Dendritic cell treated with granulocyte-macrophage colony-stimulating factor and Interleukin-4, amounts not matched to agents 40 ng/mL and 50 ng/mL, for 4 days (primary cell): Measurements from ENCODE around the gene CPNE2.

ENCODE experiments used
- H3K27ac Mint-ChIP-seq: one replicate; pipeline ENCODE4 v1.8.0; 2022; ENCODE audit warnings: mild to moderate bottlenecking, mixed read lengths
- H3K27me3 Mint-ChIP-seq: one replicate; pipeline ENCODE4 v1.8.0; 2022; ENCODE audit warnings: mild to moderate bottlenecking, mixed read lengths
- H3K36me3 Mint-ChIP-seq: one replicate; pipeline ENCODE4 v1.8.0; 2022; ENCODE audit warnings: low read depth, mixed read lengths
- H3K4me1 Mint-ChIP-seq: one replicate; pipeline ENCODE4 v1.8.0; 2022; ENCODE audit warnings: low read depth, mixed read lengths
- H3K4me3 Mint-ChIP-seq: one replicate; pipeline ENCODE4 v1.8.0; 2022; ENCODE audit warnings: mild to moderate bottlenecking, moderate library complexity, mixed read lengths
- H3K9me3 Mint-ChIP-seq: one replicate; pipeline ENCODE4 v1.8.0; 2022; ENCODE audit warnings: mixed read lengths
- intact Hi-C: fragments of 100-400 bp; cut with micrococcal nuclease; formaldehyde crosslinking; loops from one replicate; pipeline ENCODE4 v1.15.0; 2022

Gene CPNE2

DNA sequence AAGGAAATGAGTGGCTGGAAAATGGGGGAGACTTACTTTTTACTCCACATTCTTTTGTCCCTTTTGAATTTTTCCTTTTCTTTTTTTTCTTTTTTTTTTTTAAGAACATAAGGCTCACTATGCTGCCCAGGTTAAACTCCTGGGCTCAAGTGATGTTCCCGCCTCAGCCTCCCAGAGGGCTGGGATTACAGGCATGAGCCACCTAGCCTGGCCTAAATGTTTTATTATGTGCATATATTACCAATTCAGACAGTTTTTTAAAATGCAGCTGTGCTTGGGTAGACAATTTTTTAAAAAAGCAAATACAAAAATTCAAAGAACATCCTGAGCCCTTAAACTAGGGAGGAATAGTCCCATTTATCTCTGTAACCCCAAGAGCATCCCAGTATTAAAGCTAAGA lies 65.2 kb downstream of the CPNE2 start:
- Mint-ChIP-seq H3K9me3 (no peaks in the 10 kb centered on the region), H3K27ac (no peak overlapping the region), H3K4me3 (no peak overlapping the region), H3K27me3 (no peaks in the 10 kb centered on the region), H3K36me3 (peaks cover 97% of the 10 kb centered on the region), H3K4me1 (no peaks in the 10 kb centered on the region)
- intact Hi-C loops: no loop called here

DNA sequence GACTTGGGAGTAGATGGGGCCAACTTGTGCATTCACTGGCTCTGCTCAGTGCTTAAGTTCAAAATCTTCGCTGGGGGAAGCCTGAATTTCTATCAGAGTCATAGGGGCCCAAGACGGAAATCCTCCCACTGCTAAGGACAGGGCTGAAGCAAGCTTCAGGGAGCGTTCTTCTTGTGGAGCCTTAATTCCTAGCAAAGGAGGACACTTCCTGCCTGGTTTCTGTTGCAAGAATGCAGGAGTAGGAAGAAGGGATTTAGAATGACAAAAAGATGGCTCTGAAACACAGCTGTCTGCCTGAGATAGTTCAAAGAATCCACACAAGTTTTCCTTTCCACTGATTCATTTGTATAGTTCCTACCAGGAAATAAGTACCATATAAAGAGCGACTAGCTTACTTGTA lies 67.1 kb downstream of the CPNE2 start:
- no peaks in the 10 kb centered on the region for H3K4me1 Mint-ChIP-seq
- H3K27me3 Mint-ChIP-seq: no peaks in the 10 kb centered on the region
- H3K9me3 Mint-ChIP-seq: no peaks in the 10 kb centered on the region
- no peak overlapping the region for H3K4me3 Mint-ChIP-seq
- intact Hi-C loops: no loop called here
- no peak overlapping the region for H3K27ac Mint-ChIP-seq
- peaks cover 97% of the 10 kb centered on the region for H3K36me3 Mint-ChIP-seq

DNA sequence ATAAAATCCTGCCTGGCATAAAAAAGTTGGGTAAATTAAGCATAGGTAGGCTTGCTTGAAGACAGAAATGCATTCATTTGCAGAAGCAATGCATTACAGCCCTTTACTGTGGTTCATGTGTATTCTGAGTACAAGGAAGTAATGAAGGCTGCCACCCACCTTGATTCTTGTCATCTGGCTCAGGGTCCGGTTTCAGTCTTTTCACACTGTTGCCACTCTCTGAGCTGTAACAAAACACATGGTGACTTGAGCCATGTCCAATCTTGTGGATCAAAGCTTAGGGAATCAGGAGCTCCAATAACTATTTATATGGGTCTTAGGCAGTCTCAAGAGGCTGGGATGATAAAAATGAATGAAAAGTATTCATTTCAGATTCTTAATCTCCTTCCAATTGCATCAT lies 71.5 kb downstream of the CPNE2 start:
- Mint-ChIP-seq H3K9me3 (no peaks in the 10 kb centered on the region), H3K27me3 (no peaks in the 10 kb centered on the region), H3K4me3 (no peak overlapping the region), H3K36me3 (peaks cover 83% of the 10 kb centered on the region), H3K27ac (no peak overlapping the region), H3K4me1 (peaks cover 22% of the 10 kb centered on the region)
- intact Hi-C loops: loop anchor here (10.0 kb wide), 1 partner anchor 199 kb away; the partner anchor contains the start of gene CETP

DNA sequence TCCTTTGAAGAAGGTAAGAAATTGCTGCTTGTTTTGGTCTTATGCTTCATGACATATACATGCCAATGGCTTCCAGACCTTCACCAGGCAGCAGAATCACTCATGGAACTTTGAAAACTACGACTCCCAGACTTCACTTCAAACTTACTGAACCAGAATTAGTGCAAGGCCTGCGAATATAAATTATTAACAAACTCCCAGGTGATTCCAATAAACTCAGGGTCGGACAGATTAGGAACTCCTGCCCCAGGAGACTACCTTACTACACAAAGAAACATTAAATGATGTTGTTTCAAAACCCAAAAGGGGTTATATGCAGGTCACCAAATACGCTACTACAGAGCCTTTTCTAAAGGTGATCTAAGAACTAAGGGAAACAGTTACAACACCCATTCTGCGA lies 73.1 kb downstream of the CPNE2 start:
- Mint-ChIP-seq H3K27me3 (no peaks in the 10 kb centered on the region), H3K9me3 (no peaks in the 10 kb centered on the region), H3K4me1 (peaks cover 22% of the 10 kb centered on the region), H3K36me3 (peaks cover 86% of the 10 kb centered on the region), H3K4me3 (no peak overlapping the region), H3K27ac (no peak overlapping the region)
- intact Hi-C loops: loop anchor here (10.0 kb wide), 1 partner anchor 201 kb away; the partner anchor contains the start of gene CETP

DNA sequence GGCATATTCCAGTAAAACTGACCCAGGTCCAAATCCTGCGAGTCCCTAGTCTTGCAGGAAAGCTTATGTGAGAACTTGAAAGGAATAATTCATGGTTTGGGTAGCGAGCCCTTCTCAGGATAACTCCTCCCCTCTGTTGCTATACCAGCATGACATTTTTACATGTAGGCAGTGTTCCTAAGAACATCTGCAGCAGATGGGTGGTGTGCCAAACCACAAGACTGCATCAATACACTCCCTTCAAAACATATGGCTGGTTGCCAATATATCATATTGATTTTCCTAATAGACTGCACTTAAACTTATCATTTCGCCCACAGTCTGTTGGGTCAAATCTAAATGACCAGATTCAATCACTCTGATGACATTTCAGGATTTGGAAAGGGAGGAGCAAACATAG lies 73.6 kb downstream of the CPNE2 start:
- no peaks in the 10 kb centered on the region for H3K27me3 Mint-ChIP-seq
- H3K9me3 Mint-ChIP-seq: no peaks in the 10 kb centered on the region
- H3K4me1 Mint-ChIP-seq: peaks cover 22% of the 10 kb centered on the region
- intact Hi-C loops: loop anchor here (10.0 kb wide), 1 partner anchor 201 kb away; the partner anchor contains the start of gene CETP
- H3K27ac Mint-ChIP-seq: peak overlapping the region; percentile 60
- peaks cover 86% of the 10 kb centered on the region for H3K36me3 Mint-ChIP-seq
- no peak overlapping the region for H3K4me3 Mint-ChIP-seq

DNA sequence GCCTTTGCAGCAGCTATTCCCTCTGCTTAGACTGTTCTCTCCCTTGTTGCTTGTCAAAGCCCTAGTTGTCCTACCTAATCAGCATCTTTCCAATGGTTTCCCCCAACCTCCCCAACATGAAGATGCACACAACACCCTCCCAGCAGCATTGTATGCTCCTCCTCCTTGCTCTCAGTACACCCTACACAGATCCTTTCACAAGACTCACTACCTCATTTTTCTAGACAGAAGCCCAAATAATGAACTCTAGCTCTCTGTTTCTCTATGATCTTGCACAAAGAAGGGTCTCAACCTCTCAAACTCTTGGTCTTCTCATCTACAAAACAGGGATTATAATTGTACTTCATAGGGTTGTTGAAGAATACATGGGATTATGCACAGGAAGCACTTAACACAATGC lies 74.1 kb downstream of the CPNE2 start:
- H3K27me3 Mint-ChIP-seq: no peaks in the 10 kb centered on the region
- peaks cover 22% of the 10 kb centered on the region for H3K4me1 Mint-ChIP-seq
- H3K27ac Mint-ChIP-seq: peak overlapping the region; percentile 60
- H3K9me3 Mint-ChIP-seq: no peaks in the 10 kb centered on the region
- intact Hi-C loops: loop anchor here (10.0 kb wide), 1 partner anchor 202 kb away; the partner anchor contains the start of gene CETP
- no peak overlapping the region for H3K4me3 Mint-ChIP-seq
- peaks cover 86% of the 10 kb centered on the region for H3K36me3 Mint-ChIP-seq

DNA sequence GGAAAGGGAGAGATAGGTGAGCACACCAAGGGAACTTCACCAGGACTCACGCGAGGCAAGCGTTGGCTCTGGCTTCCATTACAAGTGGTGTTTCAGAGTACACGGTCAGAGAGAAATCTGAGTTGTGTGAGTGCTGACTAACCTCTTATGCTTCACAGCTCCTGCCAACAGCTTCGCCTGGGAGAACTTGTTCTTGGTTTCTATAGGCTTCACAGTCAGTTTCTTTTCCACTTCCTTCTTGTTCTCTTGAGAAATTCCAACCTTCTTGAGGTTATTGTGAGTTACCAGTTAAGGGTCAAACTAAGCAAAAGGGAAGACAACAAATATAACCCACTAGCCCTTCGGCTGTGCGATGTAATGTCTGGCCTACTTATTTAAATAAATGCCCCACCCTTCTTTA lies 74.6 kb downstream of the CPNE2 start:
- intact Hi-C loops: loop anchor here (10.0 kb wide), 1 partner anchor 202 kb away; the partner anchor contains the start of gene CETP
- Mint-ChIP-seq H3K4me3 (no peak overlapping the region), H3K27ac (peak overlapping the region; percentile 60), H3K36me3 (peaks cover 86% of the 10 kb centered on the region), H3K9me3 (no peaks in the 10 kb centered on the region), H3K27me3 (no peaks in the 10 kb centered on the region), H3K4me1 (peaks cover 22% of the 10 kb centered on the region)

DNA sequence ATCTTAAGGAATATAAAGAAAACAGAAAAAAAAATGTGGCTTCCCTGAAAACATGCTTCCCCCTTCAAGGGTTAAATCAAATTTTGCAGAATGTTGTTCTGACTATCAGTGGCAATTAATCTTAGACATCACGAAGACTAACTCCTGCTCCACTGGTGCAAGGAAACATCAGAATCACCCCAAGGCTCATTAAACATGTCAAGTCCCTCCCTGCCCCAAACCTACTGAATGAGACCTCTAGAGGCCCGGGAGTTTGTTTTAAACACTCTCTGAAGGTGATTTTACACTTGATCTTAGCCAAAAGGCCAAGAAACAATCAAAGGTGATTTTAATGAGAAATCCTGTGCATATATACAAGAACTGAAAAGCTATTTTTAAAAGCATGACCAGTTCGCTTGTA lies 75.2 kb downstream of the CPNE2 start:
- H3K27ac Mint-ChIP-seq: no peak overlapping the region
- H3K9me3 Mint-ChIP-seq: no peaks in the 10 kb centered on the region
- intact Hi-C loops: loop anchor here (10.0 kb wide), 1 partner anchor 203 kb away; the partner anchor contains the start of gene CETP
- H3K4me3 Mint-ChIP-seq: no peak overlapping the region
- peaks cover 86% of the 10 kb centered on the region for H3K36me3 Mint-ChIP-seq
- H3K4me1 Mint-ChIP-seq: peaks cover 22% of the 10 kb centered on the region
- H3K27me3 Mint-ChIP-seq: no peaks in the 10 kb centered on the region

DNA sequence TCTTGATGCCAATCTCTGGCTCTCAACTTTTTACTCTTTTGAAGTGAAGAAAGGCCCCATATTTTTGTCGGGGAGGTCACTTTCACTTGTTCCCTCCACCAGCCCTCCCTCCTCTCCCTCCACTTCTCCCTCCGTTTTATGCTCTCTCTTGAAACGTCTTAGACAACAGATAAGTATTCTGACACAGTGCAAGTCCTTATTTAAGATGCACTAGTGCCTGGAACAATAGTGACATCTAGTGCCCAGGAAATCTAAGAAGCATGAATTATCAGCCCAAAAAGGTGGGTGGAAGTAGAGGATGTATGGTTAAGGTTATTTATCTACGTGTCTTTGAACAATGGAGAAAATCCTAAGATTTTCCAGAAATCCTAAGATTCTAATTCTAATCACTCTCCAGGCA lies 75.6 kb downstream of the CPNE2 start:
- Mint-ChIP-seq H3K27me3 (no peaks in the 10 kb centered on the region), H3K9me3 (no peaks in the 10 kb centered on the region), H3K4me1 (peaks cover 24% of the 10 kb centered on the region), H3K4me3 (no peak overlapping the region), H3K27ac (no peak overlapping the region), H3K36me3 (peaks cover 86% of the 10 kb centered on the region)
- intact Hi-C loops: loop anchor here (1.0 to 10.0 kb wide), 2 partner anchors 84 to 203 kb away; partner anchors contain the start of gene CETP

DNA sequence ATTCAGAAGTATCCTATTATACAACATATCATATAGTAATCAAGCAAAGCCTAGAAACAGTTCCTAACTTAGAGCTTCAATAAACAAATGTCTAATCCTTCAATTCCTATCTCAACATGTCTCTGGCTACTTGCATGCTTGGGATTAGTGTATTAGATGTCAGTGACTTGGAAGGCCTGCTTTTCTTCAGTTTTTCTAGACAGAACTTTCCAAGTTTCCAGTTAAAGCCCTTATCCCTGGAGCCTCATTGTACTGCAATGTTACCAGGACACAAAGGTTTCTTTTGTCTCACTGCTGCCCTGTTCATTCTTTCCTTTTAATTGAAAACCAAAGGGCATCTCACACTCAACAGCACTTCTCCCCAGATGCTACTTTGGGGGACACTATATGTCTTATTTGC lies 76.9 kb downstream of the CPNE2 start:
- Mint-ChIP-seq H3K9me3 (no peaks in the 10 kb centered on the region), H3K4me1 (peaks cover 26% of the 10 kb centered on the region), H3K36me3 (peaks cover 86% of the 10 kb centered on the region), H3K27ac (no peak overlapping the region), H3K4me3 (no peak overlapping the region), H3K27me3 (no peaks in the 10 kb centered on the region)
- intact Hi-C loops: loop anchor here (10.0 kb wide), 1 partner anchor 205 kb away; the partner anchor contains the start of gene CETP

DNA sequence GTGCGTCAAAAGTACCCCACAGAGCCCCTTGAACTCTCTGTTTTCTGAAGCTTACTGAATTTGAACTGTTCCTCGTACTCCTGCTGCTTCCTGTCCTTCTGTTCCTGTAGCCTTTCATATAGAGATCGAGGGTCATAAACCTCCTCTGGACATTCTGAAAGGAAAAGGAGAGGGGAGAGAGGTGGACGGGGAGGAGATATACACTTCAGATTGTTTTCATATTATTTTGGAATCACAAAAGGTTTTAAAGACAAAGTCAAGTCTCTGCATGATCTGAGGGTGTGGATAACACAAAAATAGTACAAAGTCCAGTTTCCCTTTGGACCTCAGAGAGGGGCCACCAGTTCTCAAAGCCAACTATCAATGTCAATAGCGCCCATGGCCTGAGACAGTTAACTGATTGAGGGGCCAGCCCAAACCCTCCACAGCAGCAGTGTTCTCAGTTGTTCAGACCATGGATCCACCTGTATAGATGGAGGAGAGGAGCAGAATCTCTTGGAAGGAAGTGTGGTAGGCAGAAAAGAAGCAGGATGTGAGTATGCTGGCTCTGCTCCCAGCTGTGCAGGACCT lies 80.4 kb downstream of the CPNE2 start:
- no peak overlapping the region for H3K4me3 Mint-ChIP-seq

DNA sequence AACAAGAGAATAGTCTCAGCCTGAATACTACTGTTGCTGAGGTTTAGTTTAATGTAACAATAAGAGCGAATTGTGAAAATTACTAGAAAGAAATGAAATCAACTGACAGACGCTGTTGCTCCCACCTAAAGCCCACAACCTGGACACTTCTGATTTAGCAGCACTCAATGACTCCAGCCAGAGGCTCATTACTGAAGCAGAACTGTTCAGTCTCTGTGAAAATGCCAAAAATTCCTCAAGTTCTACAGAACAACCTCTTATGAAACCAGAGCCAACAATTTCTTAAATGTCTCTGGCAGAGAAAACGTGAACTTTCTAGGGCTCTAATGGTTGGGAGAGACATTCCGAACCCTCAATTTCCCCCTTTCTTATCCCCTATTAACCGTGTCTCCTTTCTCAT lies 83.5 kb downstream of the CPNE2 start:
- peaks cover 4% of the 10 kb centered on the region for H3K4me1 Mint-ChIP-seq

More for the DNA sequence above, 80.4 kb downstream of the CPNE2 start:
- Mint-ChIP-seq H3K4me1 (peaks cover 7% of the 10 kb centered on the region), H3K27me3 (no peaks in the 10 kb centered on the region), H3K9me3 (no peaks in the 10 kb centered on the region), H3K27ac (no peak overlapping the region), H3K36me3 (peaks cover 84% of the 10 kb centered on the region)
- intact Hi-C loops: no loop called here

DNA sequence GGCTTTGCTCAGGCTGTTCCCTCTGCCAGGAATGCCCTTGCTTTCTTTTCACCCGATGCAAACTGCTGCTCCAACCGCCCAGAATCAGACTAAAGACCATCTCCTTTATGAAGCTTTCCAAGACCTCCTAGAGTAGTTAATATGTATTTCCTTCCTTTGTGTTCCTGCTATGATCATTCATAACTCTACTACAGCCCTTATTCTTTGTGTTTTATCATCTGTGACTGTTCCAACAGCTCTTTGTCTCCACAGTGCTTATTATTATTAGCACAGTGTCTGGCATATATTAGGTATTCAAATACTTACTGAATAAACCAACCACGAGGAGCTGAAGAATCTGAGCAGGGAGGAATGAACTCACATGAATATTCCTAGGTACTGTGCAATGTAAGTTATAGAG lies 85.8 kb downstream of the CPNE2 start:
- no peak overlapping the region for H3K4me3 Mint-ChIP-seq
- H3K36me3 Mint-ChIP-seq: peaks cover 52% of the 10 kb centered on the region
- no peaks in the 10 kb centered on the region for H3K4me1 Mint-ChIP-seq
- H3K9me3 Mint-ChIP-seq: no peaks in the 10 kb centered on the region
- no peaks in the 10 kb centered on the region for H3K27me3 Mint-ChIP-seq
- no peak overlapping the region for H3K27ac Mint-ChIP-seq
- intact Hi-C loops: no loop called here

More for the DNA sequence above, 83.5 kb downstream of the CPNE2 start:
- Mint-ChIP-seq H3K27me3 (no peaks in the 10 kb centered on the region), H3K9me3 (no peaks in the 10 kb centered on the region), H3K36me3 (peaks cover 71% of the 10 kb centered on the region), H3K4me3 (no peak overlapping the region), H3K27ac (no peak overlapping the region)
- intact Hi-C loops: no loop called here

DNA sequence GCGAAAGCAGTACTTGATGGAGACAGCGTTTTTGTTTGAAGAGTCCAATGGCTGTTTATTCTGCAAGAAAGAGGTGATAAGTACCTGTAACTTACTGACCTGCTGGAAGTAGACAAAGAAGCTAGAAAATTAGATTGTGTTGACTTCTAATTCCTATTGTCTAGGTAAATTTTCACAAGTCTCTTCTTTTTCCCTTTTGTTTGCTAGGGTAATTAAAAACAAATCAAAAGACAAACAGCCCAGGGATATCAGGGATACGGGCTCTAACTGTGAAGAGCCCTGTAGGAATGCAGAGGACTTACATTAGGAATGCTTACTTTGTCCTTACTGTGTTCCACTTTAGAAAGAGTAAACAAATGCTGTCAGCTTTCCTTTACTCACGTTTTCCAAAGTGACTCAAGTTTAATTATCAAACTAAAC lies 86.4 kb downstream of the CPNE2 start:
- H3K9me3 Mint-ChIP-seq: no peaks in the 10 kb centered on the region
- H3K27ac Mint-ChIP-seq: no peak overlapping the region
- intact Hi-C loops: no loop called here
- H3K4me3 Mint-ChIP-seq: no peak overlapping the region
- no peaks in the 10 kb centered on the region for H3K27me3 Mint-ChIP-seq
- peaks cover 3% of the 10 kb centered on the region for H3K4me1 Mint-ChIP-seq
- H3K36me3 Mint-ChIP-seq: peaks cover 46% of the 10 kb centered on the region
